Ecto neural progenitor cell (in vitro differentiated cells): ENCODE results near the gene SLC2A6.
"Not testable (repeated sequence)": the region's sequence is repeated elsewhere in the genome, so short reads cannot be mapped to it uniquely, and the experiment has no call there.

Experiments used
- DNase-seq: peaks from one replicate; pipeline ENCODE4 v3.0.0-alpha.2; 2018; ENCODE audit warnings: low spot score

The SLC2A6 gene

DNA sequence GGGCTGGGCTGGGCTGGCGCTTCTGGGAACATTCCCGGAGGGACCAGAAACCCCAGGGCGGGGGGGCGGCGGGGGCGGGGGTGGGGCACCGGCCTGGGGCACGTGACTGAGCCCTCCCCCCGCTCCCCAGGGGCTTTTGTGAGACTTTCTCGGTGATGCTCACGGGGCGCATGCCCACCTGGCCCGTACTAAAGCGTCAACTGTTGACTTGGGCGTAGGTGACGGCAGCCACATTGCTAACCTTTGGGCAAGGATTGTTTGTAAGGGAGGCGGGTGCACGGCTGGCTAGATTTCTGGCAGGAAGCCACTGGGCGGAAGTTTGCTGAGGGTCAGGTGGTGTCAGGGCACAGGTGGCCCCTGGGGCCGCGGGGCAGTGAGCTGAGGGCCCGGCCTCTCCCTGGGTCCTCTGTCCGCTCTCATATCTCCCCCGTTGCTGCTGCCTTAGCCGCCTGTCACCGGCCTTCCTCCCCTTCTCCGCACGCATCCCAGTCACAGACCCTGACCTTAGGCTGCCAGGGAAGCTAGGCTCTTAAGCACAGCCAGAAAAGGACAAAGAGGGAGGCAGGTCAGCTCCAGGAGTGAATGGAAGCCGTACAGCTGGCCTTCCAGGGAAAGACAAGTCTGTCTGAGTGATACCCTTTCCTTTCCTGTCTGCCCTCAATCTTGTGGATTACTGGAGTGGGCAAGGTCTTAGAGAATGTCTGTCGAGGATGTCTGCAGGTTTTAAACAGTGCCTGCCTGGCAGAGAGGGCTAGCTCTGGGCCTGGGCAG is 18.3 kb downstream of the SLC2A6 start:
- DNase-seq, result peak; percentile 75

GRCh38 chr9:133459476-133460404 is 19.2 kb downstream of the SLC2A6 start, which contains the start of gene CACFD1:
CACFD1 (plus strand) TSS chr9:133459978; CDS start chr9:133460067, 89 bp downstream.
- DNase-seq, result peak; percentile 99

DNA sequence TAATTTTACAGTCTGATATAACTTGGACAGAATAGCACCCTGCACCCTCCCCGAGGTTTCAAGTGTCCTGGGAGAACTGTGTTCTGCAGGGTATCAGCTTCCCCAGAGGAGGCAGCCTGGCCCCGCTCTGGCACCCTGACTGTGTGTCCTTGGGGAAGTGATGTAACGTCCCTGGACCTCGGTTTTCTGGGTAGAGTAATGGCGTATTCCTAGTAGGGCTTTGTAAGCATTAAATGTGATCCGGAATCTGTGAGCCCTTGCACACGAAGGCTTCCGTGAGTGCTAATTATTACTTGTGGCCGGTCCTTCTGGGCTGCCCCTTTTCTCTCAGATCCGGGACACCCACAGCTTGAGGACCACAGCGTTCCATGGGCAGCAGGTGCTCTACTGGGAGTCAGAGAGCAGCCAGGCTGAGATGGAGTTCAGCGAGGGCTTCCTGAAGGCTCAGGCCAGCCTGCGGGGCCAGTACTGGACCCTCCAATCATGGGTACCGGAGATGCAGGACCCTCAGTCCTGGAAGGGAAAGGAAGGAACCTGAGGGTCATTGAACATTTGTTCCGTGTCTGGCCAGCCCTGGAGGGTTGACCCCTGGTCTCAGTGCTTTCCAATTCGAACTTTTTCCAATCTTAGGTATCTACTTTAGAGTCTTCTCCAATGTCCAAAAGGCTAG is 20.1 kb downstream of the SLC2A6 start:
- DNase-seq, result no peak

- no peak for DNase-seq
Measured at GRCh38 chr9:133457748-133458147, 21.2 kb downstream of the SLC2A6 start.

- DNase-seq, result no peak
Measured at GRCh38 chr9:133457233-133457632, 21.7 kb downstream of the SLC2A6 start.

- no peak for DNase-seq
Measured at GRCh38 chr9:133456409-133456808, 22.5 kb downstream of the SLC2A6 start.

- DNase-seq, result no peak
Measured at GRCh38 chr9:133455936-133456335, 23.0 kb downstream of the SLC2A6 start.

- DNase-seq, result no peak
Measured at GRCh38 chr9:133454943-133455673, 23.8 kb downstream of the SLC2A6 start.

DNA sequence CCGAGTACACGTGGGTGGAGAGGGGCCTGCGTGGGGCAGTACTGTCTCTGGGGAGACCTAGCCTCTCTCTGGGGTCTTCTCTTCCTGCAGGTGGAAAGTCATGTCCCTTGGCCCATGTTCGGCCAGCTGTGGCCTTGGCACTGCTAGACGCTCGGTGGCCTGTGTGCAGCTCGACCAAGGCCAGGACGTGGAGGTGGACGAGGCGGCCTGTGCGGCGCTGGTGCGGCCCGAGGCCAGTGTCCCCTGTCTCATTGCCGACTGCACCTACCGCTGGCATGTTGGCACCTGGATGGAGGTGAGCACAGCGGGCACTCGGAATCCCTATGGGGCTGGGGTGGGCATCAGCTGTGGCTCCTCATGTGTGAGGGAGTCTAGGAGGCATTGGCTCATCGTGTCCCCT is 24.6 kb downstream of the SLC2A6 start:
- no peak for DNase-seq

- no peak for DNase-seq
Measured at GRCh38 chr9:133453651-133454050, 25.2 kb downstream of the SLC2A6 start.

- DNase-seq, result no peak
Measured at GRCh38 chr9:133452562-133452961, 26.3 kb downstream of the SLC2A6 start.

DNA sequence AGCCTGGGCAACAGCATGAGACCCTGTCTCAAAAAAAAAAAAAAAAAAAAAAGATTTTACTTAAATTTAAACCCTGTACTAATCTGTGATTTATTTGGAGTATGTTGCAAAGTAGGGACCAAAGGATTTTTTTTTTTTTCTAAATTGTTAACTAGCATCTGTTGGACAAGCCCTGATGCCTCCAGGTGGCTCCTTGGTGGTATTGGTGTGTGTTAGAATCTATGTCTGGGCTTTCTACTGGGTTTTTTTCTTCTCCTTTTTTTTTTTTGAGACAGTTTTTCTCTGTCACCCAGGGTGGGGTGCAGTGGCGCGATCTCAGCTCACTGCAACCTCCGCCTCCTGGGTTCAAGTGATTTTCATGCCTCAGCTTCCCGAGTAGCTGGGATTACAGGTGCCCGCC is 27.0 kb downstream of the SLC2A6 start:
- not testable (repeated sequence) for DNase-seq

GRCh38 chr9:133449760-133450159 is 29.1 kb downstream of the SLC2A6 start:
- no peak for DNase-seq

- DNase-seq, result no peak
Measured at GRCh38 chr9:133448487-133448972, 30.4 kb downstream of the SLC2A6 start.

DNA sequence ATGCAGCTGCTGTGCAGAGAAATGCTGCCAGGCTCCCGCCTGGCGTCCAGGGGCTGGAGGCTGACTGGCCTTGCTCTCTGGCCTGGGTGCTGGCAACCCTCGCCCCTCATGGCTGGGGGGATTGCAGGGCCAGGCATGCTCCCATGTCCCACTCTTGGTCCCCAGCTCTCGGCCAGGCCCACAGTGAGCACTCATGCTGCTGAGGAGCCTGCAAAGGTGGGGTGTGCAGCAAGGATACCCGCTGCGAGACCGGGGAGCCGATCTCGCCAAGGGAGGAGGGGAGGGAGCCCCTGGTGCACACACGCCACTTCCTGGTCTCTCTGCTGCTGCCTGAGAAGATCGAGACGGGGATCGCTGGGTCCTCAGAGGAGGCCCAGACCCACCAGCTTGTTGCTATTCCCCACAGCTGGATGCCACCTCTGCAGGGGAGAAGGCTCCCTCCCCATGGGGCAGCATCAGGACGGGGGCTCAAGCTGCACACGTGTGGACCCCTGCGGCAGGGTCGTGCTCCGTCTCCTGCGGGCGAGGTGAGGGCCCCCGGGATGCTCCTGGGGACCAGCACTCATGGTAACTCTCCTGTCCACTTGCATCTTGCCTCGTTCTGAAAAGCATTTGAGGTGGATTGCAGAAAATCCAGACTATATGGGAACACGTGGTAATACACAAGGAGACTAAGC is 33.5 kb downstream of the SLC2A6 start:
- no peak for DNase-seq

DNA sequence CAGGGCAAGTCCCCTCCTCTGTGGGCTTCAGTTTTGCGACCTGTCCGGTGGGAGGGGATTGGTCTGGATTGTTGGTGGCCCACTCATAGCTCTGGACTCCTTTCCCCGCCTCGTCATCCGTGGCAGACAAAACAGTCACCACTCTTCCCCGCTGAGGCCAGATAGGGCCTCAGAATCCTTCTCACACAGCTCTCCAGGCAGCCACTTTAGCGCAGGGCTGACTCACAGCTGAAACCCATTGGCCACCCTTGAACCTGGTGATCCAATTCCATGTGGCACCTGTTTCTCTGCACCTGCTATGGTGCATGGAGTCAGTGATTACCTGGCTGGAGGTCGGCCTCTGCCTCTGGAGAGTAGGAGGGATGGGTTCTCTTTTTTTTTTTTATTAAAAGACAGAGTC is 34.9 kb downstream of the SLC2A6 start:
- DNase-seq, result no peak

GRCh38 chr9:133443248-133443647 is 35.7 kb downstream of the SLC2A6 start:
- no peak for DNase-seq

- no peak for DNase-seq
Measured at GRCh38 chr9:133441571-133441970, 37.3 kb downstream of the SLC2A6 start.

DNA sequence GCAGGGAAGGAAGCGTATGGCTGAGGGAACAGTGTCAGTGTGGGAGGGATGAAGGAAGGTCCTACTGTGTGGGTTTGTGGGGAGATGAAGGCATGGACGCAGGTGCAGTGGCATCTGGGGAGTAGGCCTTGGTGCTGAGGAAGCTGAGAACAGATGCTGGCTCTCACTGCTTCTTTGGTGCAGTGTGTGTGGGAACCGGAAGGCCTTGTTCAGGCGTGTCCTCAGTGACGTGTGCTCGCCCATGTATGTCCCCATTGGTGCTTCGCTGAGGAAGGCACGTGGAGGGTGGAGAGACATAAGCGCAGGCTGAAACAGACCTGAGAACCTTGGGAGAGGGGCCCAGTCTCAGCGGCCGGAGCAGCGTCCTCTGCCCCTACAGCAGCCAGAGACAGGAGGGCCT is 38.0 kb downstream of the SLC2A6 start:
- no peak for DNase-seq

- DNase-seq, result no peak
Measured at GRCh38 chr9:133439337-133439736, 39.6 kb downstream of the SLC2A6 start.
